NT2/D1 (cell line): ENCODE data around the gene ECI2.

Experiments
- SUZ12 ChIP-seq: IDR thresholded peaks from 2 replicates; pipeline ENCODE4 v1.6.1; 2011; ENCODE audit not compliant: insufficient read length, insufficient read depth; ENCODE audit errors: extremely low read depth
- YY1 ChIP-seq: IDR thresholded peaks from 2 replicates; pipeline ENCODE4 v1.6.1; 2011; ENCODE audit not compliant: insufficient read length, insufficient read depth

DNA sequence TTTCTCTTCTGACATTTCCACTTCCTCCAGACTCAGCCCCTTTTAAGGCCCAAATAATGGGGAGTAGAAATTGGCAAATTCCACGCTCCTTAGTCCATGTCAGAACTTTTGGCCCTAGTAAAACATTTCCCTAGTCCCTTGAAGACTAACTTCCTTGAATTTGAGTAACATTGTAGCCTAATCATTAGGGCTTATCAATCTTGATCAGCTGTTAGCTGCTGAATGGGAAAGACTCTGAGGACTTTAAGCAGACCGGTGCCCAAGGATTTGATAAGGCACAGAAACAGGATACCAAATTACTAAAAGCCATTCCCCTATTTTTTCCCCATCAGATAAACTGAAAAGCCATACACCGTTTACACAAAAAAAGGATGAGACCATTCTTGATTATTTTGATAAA, 37.0 kb upstream of the ECI2 start:
- TF ChIP-seq SUZ12 = no peak
- TF ChIP-seq YY1 = no peak
